Thyroid gland (tissue), 4 donors: ENCODE results near the gene ARID3C. TPM values are rescaled to one million over a fixed set of nuclear protein-coding genes. Genes with fewer than 3 reads are reported as not detected.

Experiments used
- DNase-seq, 2 donors: peaks; one replicate each; pipeline ENCODE4 v3.0.0-alpha.2; 2019
- H3K27ac ChIP-seq, 3 donors: fragments of 200-600 bp; sonication (generic); 1 replicate in 2 of 3; 2 replicates in 1 of 3; pipeline ENCODE4 v1.5.1; 2016 to 2019; ENCODE audit warnings: mild to moderate bottlenecking in 1 of 3, moderate library complexity in 1 of 3
- H3K27me3 ChIP-seq: fragments of 200-600 bp; sonication (generic); one replicate; pipeline ENCODE4 v1.5.1; 2019
- H3K36me3 ChIP-seq, 2 donors: fragments of 200-600 bp; sonication (generic); one replicate each; pipeline ENCODE4 v1.5.1; 2016 to 2019
- H3K4me1 ChIP-seq, 2 donors: fragments of 200-600 bp; sonication (generic); one replicate each; pipeline ENCODE4 v1.5.1; 2017 to 2019
- H3K4me3 ChIP-seq, 3 donors: fragments of 200-600 bp; sonication (generic); replicated peaks in 1 of 3; 1 replicate in 2 of 3; 2 replicates in 1 of 3; pipeline ENCODE4 v1.5.1; 2016; ENCODE audit warnings: mild to moderate bottlenecking in 1 of 3
- H3K9me3 ChIP-seq: fragments of 200-600 bp; sonication (generic); one replicate; pipeline ENCODE4 v1.5.1; 2017
- POLR2A ChIP-seq, 2 donors: fragments of 450-650 bp; IDR thresholded peaks; one replicate each; pipeline ENCODE4 v1.6.1; 2017; ENCODE audit warnings: antibody characterized with exemption in 2 of 2, mild to moderate bottlenecking in 2 of 2, moderate library complexity in 1 of 2
- WGBS, 2 donors: methylation state at CpG; one replicate each; pipeline ENCODE4 v1.1.5; 2017; 5-methylcytosine and 5-hydroxymethylcytosine counted together
- intact Hi-C: fragments of 100-400 bp; cut with DNase I; formaldehyde crosslinking; loops from one replicate; pipeline ENCODE4 v1.15.1; 2023
- total RNA-seq, 4 donors: library from RNA; depleted of rRNA; stranded (reverse); fragments of >200 nt; gene quantifications; one replicate each; pipeline ENCODE4 v1.2.3, GENCODE V29; 2016
- TF ChIP-seq, protein P1 (sequence below), 6 experiments: fragments of 200-600 bp in 3 of 6; fragments of 450-650 bp in 3 of 6; sonication (generic) in 3 of 6; IDR thresholded peaks; one replicate each; pipeline ENCODE4 v1.5.1; 2016 to 2019; ENCODE audit warnings: antibody characterized with exemption in 6 of 6, mild to moderate bottlenecking in 2 of 6, inconsistent platforms in 1 of 6, moderate library complexity in 1 of 6

The ARID3C gene
- total RNA-seq, 4 donors from 2014 or later: not detected

DNA sequence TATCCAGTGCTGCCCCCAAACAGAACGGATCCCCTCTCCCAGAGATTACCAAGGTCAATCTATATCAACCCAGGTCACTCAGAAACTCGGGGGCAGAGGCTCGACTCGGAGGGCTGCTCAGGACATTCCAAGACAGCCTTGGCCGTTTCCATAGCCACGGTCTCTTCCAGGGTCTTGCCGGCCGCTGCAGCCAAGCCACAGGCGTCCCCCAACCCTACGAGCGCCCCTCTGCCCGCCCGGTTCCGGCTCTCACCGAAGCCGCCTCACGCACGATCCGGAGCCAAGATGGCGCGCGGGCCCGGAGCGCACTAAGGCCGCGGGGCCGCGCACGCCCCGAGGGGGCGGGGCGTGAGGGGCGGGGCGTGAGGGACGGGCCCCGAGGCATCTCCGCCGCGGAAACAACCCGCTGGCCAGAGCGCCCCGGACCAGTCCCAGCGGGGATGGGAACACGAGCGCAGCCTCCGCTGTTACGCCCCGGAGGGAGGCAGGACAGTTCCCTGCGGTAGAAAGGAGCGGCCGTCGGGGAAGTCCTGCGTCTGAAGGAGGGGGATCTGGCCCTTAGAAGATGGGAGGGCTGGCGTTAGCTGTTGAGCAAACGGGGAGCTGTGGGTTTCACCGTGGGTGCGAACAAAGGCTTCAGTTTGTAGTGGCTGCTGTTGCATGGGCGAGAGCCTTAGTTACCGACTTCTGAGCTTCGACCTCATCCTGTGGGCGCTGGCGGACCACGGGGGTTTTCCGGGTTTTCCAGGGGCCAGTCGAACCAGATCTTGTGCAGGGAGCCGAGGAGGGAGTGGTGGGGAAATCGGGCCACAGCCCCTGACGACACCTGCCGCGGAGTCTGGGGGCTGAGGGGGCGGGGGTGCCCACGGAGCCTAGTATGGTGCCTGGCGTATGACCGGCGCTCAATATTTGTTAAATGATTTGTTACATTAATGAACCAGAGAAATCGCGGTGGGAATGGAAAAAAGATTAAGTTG, 16.8 kb downstream of the ARID3C start, which contains the start of gene RPP25L:
RPP25L (minus strand) TSS at position 287 of the 977 bp plus-strand sequence. CDS start 801 bp downstream, outside the sequence.
- peak in 1 of 2 donors; percentile 91 for TF ChIP-seq POLR2A (IDR thresholded peaks at IDR 0.05)
- TF ChIP-seq, protein P1, sequence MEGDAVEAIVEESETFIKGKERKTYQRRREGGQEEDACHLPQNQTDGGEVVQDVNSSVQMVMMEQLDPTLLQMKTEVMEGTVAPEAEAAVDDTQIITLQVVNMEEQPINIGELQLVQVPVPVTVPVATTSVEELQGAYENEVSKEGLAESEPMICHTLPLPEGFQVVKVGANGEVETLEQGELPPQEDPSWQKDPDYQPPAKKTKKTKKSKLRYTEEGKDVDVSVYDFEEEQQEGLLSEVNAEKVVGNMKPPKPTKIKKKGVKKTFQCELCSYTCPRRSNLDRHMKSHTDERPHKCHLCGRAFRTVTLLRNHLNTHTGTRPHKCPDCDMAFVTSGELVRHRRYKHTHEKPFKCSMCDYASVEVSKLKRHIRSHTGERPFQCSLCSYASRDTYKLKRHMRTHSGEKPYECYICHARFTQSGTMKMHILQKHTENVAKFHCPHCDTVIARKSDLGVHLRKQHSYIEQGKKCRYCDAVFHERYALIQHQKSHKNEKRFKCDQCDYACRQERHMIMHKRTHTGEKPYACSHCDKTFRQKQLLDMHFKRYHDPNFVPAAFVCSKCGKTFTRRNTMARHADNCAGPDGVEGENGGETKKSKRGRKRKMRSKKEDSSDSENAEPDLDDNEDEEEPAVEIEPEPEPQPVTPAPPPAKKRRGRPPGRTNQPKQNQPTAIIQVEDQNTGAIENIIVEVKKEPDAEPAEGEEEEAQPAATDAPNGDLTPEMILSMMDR (IDR thresholded peaks at IDR 0.05): no peak
- Histone ChIP-seq H3K9me3 (no peaks in the 10 kb centered on the region), H3K4me1 (peaks cover 12 to 16% of the 10 kb centered on the region in 2 donors), H3K27ac (peak within 1 kb of the TSS; percentile 73 to 81 (median 75)), H3K36me3 (peaks cover 12 to 19% of the 10 kb centered on the region in 2 donors), H3K27me3 (no peaks in the 10 kb centered on the region), H3K4me3 (peak within 1 kb of the TSS; percentile 58 to 99 (median 82))
- 0 to 2% methylated on average over 32 to 49 of the region's 77 CpGs for WGBS, 2 donors
- intact Hi-C loops: no loop called here
- DNase-seq: peak; percentile 82 to 88

DNA sequence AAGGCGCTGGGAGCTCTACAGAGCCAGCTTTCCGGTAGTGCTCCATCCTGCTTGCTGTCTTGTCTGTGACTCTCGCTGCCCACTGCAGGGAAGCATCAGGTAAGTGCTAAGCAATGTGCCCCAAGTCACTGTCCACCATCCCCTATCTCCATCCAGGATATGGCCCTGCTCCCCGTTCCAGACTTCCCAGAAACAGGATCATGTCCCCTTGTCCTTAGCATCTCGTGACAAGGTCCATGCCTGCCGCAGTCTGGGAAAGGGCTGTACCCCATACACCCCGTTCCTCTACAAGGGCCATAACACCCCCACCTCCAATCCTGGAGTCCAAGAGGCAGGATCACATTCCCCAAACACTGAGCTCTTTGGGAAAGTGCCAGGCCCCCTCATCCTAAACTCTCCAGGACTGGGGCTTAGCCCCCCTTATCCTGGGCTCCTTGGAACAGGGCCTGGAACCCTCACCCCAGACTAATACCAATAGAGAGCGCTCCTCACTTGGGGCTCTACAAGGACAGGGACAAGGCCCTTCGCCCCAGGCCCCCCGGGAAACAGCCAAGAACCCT, 17.5 kb downstream of the ARID3C start:
- intact Hi-C loops: no loop called here
- no peak for DNase-seq
- H3K9me3 ChIP-seq: no peaks in the 10 kb centered on the region
- H3K27me3 ChIP-seq: no peaks in the 10 kb centered on the region
- H3K36me3 ChIP-seq: peaks cover 5 to 12% of the 10 kb centered on the region in 2 donors
- 60 to 74% methylated on average over 6 to 8 of the region's 10 CpGs for WGBS, 2 donors
- H3K27ac ChIP-seq: peak overlapping the region; percentile 73 to 81 (median 75)
- H3K4me3 ChIP-seq: peak overlapping the region; percentile 58 to 99 (median 82)
- TF ChIP-seq, protein P1 (IDR thresholded peaks at IDR 0.05): no peak
- TF ChIP-seq POLR2A (IDR thresholded peaks at IDR 0.05): no peak
- H3K4me1 ChIP-seq: peaks cover 12 to 16% of the 10 kb centered on the region in 2 donors

DNA sequence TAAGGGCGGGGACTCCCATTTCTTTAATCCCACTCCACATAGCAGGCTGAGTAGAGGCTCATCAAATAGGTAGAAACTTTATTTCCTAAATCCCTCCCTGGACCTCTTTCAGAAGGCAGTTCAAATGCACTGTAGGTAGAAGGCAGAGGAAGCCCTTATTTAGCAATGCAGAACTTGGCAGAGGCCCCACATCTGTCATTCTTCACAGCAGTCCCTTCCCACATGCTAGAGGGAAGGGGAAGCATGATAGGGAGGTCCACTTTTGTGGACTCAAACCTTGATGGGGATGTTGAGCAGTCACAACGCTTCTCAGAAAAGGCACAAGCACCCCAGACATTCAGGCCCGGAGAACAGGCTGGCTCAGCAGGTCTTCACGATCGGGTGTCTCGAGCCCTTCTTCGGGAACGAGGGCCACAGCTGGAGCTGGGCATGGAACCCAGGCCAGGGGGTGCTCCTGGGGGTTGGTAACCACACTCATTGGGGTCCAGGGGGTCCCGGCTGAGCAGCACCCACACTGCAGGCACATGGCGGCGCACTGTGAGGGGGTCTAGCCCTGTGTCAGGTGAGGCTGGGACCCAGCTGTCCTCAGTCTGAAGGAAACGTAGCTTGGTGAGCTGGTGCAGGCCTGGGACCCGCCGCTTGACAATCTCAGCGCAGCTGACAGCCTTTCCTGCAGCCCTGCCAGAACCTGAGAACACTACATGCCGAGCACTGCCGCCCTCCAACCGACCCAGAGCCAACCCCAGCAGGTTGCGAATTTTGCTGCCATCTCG, 18.2 kb downstream of the ARID3C start:
- TF ChIP-seq, protein P1 (IDR thresholded peaks at IDR 0.05): no peak
- no peak for TF ChIP-seq POLR2A (IDR thresholded peaks at IDR 0.05)
- peaks cover 12 to 16% of the 10 kb centered on the region in 2 donors for H3K4me1 ChIP-seq
- DNase-seq: no peak
- no peak overlapping the region for H3K27ac ChIP-seq
- 93% methylated on average over 15 to 17 of the region's 20 CpGs for WGBS, 2 donors
- intact Hi-C loops: no loop called here
- H3K27me3 ChIP-seq: no peaks in the 10 kb centered on the region
- H3K4me3 ChIP-seq: peak overlapping the region in 1 of 3 donors; percentile 58
- peaks cover 0 to 6% of the 10 kb centered on the region in 2 donors for H3K36me3 ChIP-seq
- H3K9me3 ChIP-seq: no peaks in the 10 kb centered on the region

DNA sequence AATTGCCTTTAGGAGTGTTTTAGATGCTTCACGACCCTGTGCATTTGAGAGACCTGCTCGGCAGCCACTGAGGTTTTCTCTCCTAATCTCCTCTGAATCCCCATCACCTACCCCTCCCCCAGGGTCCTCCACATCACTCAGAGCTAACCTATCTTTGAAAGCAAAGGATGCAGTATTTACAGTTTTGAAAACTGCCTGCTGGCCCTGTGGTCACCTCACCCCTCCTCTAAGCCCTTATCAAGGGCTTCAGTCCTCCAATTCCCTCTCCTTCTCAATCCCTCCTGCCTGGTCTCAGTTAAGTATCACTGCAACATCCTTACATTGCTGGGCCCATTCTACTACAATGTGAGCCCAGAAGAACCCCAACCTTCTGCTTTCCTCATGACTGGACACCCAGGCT, 21.5 kb downstream of the ARID3C start:
- no peak for TF ChIP-seq POLR2A (IDR thresholded peaks at IDR 0.05)
- TF ChIP-seq, protein P1 (IDR thresholded peaks at IDR 0.05): no peak
- Histone ChIP-seq H3K4me1 (peaks cover 9% of the 10 kb centered on the region in 2 donors), H3K36me3 (no peaks in the 10 kb centered on the region), H3K27me3 (no peaks in the 10 kb centered on the region), H3K9me3 (no peaks in the 10 kb centered on the region), H3K27ac (no peak overlapping the region), H3K4me3 (no peak overlapping the region)
- DNase-seq: no peak
- WGBS, 2 donors: 31 to 36% methylated on average over 2 of the region's 2 CpGs
- intact Hi-C loops: no loop called here
